CD4-positive, alpha-beta T cell treated with Interleukin-4 for 4 hours (primary cell): Measurements from ENCODE around the gene FAM227A.

ENCODE experiments used
- DNase-seq: peaks from one replicate; pipeline ENCODE4 v3.0.0-alpha.2; 2020

FAM227A gene

GRCh38 chr22:38656256-38657044 lies at the start of gene FAM227A, which contains the start of gene CBY1:
Gene FAM227A (minus strand): TSS chr22:38656392. CDS start chr22:38650168, 6,224 bp downstream.
Gene CBY1 (plus strand): TSS chr22:38656638. CDS start chr22:38668055, 11,417 bp downstream.
- DNase-seq, result peak; percentile 85

- peak; percentile 100 for DNase-seq
These were observed 49.3 kb upstream of the FAM227A start, which contains the start of gene GTPBP1 for GRCh38 chr22:38705235-38706100. Gene GTPBP1 (plus strand): TSS chr22:38705944. CDS start chr22:38705956, 12 bp downstream.

GRCh38 chr22:38704654-38705234 lies 48.6 kb upstream of the FAM227A start:
- DNase-seq, result no peak

- peak; percentile 96 for DNase-seq
These were observed 44.8 kb upstream of the FAM227A start, which contains the start of gene JOSD1 for GRCh38 chr22:38700789-38701628. Gene JOSD1 (minus strand): TSS chr22:38700943. CDS start chr22:38699987, 956 bp downstream.

GRCh38 chr22:38700270-38700788 lies 44.1 kb upstream of the FAM227A start:
- no peak for DNase-seq

- DNase-seq, result no peak
These were observed 43.6 kb upstream of the FAM227A start for GRCh38 chr22:38699784-38700183.

GRCh38 chr22:38699143-38699542 lies 43.0 kb upstream of the FAM227A start:
- DNase-seq, result no peak

- no peak for DNase-seq
These were observed 42.4 kb upstream of the FAM227A start for GRCh38 chr22:38698407-38699094.

- DNase-seq, result no peak
These were observed 41.4 kb upstream of the FAM227A start for GRCh38 chr22:38697425-38698089.

GRCh38 chr22:38696606-38697424 lies 40.6 kb upstream of the FAM227A start:
- peak; percentile 78 for DNase-seq

- DNase-seq, result no peak
These were observed 38.7 kb upstream of the FAM227A start for GRCh38 chr22:38694940-38695339.

GRCh38 chr22:38694049-38694448 lies 37.9 kb upstream of the FAM227A start:
- DNase-seq, result no peak

- no peak for DNase-seq
These were observed 33.5 kb upstream of the FAM227A start for GRCh38 chr22:38689651-38690050.

- no peak for DNase-seq
These were observed 29.6 kb upstream of the FAM227A start for GRCh38 chr22:38685761-38686160.

GRCh38 chr22:38684895-38685294 lies 28.7 kb upstream of the FAM227A start:
- DNase-seq, result no peak

GRCh38 chr22:38681582-38682335 lies 25.6 kb upstream of the FAM227A start, which contains the start of gene TOMM22:
Gene TOMM22 (plus strand): TSS chr22:38681957. CDS start chr22:38681979, 22 bp downstream.
- DNase-seq, result peak; percentile 84

GRCh38 chr22:38675833-38676232 lies 19.6 kb upstream of the FAM227A start:
- DNase-seq, result no peak

- DNase-seq, result no peak
These were observed 18.7 kb upstream of the FAM227A start for GRCh38 chr22:38674888-38675287.
